PFSK-1 (cell line): ENCODE data around the gene DNAI7.

Source experiments
- FOXP2 ChIP-seq: optimal IDR thresholded peaks from 2 replicates; pipeline ENCODE3; 2011; ENCODE audit warnings: borderline replicate concordance, control low read depth, inconsistent platforms; ENCODE audit not compliant: insufficient read depth; ENCODE audit errors: extremely low read length, extremely low read depth
- POLR2AphosphoS5 ChIP-seq: IDR thresholded peaks from 2 replicates; pipeline ENCODE4 v1.6.1; 2012; ENCODE audit warnings: low read depth, mild to moderate bottlenecking, control low read depth, low read length, moderate library complexity
- REST ChIP-seq, 2 experiments: IDR thresholded peaks; 2 replicates each; pipeline versions ENCODE4 v1.6.1 to v1.8.0; 2011 to 2012; ENCODE audit warnings: low read depth in 2 of 2, low read length in 2 of 2, control low read depth in 1 of 2, inconsistent platforms in 1 of 2, mild to moderate bottlenecking in 1 of 2, moderate library complexity in 1 of 2; ENCODE audit not compliant: insufficient read depth in 1 of 2

DNA sequence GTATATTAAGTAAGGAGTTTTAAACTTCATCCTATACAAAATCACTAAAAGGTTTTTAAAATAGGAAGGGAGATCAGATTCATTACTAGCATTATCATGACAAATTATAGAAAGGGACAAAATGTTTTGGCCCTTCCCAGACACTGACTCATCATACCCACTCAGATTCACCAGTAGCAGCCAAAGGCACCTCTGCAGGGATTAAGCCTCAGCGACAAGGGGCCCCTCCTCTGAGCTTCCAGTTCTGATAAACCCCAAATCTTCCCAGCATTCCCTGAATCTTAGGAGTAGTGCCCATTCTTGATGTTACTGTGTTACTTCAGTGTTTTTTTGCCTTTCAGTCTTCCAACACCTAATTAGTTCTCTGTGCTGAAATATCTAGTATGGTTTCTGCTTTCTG is 41.2 kb upstream of the DNAI7 start:
- TF ChIP-seq FOXP2 (no peak), REST (IDR thresholded peaks at IDR 0.05; ENCODE audit: insufficient read depth in 1 of 2, low read depth in 2 of 2, low read length in 2 of 2) (no peak), POLR2AphosphoS5 (no peak)
